GM12864 (cell line): ENCODE data around the gene NOL9.
A peak's percentile ranks its signal among the peaks of the same experiment; 100 is the strongest.

ENCODE experiments used
- DNase-seq: peaks from one replicate; pipeline ENCODE4 v3.0.0-alpha.2; 2011; ENCODE audit warnings: low read depth
- H3K4me3 ChIP-seq: 2 replicates; pipeline ENCODE4 v1.5.1; 2011; ENCODE audit warnings: mild to moderate bottlenecking, low read depth, low read length, control low read depth
- CTCF ChIP-seq: IDR thresholded peaks from 2 replicates; pipeline ENCODE4 v1.5.1; 2011; ENCODE audit warnings: low read depth, mild to moderate bottlenecking, moderate library complexity, low read length, control low read depth, inconsistent platforms; ENCODE audit errors: missing control alignments

NOL9 gene

GRCh38 chr1:6483761-6484117, 70.6 kb downstream of the NOL9 start:
- DNase-seq = no peak
- no peak for TF ChIP-seq CTCF
- no peak overlapping the region for H3K4me3 ChIP-seq

GRCh38 chr1:6483017-6483760, 71.1 kb downstream of the NOL9 start:
- no peak for TF ChIP-seq CTCF
- DNase-seq = no peak

GRCh38 chr1:6481820-6482219, 72.5 kb downstream of the NOL9 start:
- H3K4me3 ChIP-seq = no peak overlapping the region
- DNase-seq = no peak
- no peak for TF ChIP-seq CTCF

More at GRCh38 chr1:6483017-6483760, 71.1 kb downstream of the NOL9 start:
- H3K4me3 ChIP-seq = no peak overlapping the region

GRCh38 chr1:6477039-6477820, 77.1 kb downstream of the NOL9 start:
- DNase-seq = no peak
- H3K4me3 ChIP-seq = no peak overlapping the region
- TF ChIP-seq CTCF = no peak

GRCh38 chr1:6476483-6476882, 77.8 kb downstream of the NOL9 start:
- no peak for DNase-seq
- TF ChIP-seq CTCF = no peak
- no peak overlapping the region for H3K4me3 ChIP-seq

GRCh38 chr1:6475381-6476133, 78.8 kb downstream of the NOL9 start:
- no peak overlapping the region for H3K4me3 ChIP-seq
- DNase-seq = no peak
- TF ChIP-seq CTCF = peak; percentile 98
